ENCODE measurements around the gene PAK6.

The PAK6 gene

GRCh38 chr15:40241269-40242212 is 2.7 kb downstream of the PAK6 start:
- Histone ChIP-seq H2AFZ (ENCODE audit: low read length) (no peak overlapping the region), H3F3A (ENCODE audit: insufficient read depth, low read length) (no peaks in the 10 kb centered on the region), H3K36me3 (replicated peaks; ENCODE audit: insufficient read depth, low read length) (no peaks in the 10 kb centered on the region), H3K9me2 (replicated peaks; ENCODE audit: insufficient read depth, low read length) (no peaks in the 10 kb centered on the region), H4K20me1 (ENCODE audit: insufficient read depth, low read length) (no peaks in the 10 kb centered on the region), H3K9ac (ENCODE audit: low read length) (no peak overlapping the region), H3K27me3 (replicated peaks; ENCODE audit: insufficient read depth, low read length) (no peaks in the 10 kb centered on the region), H3K27ac (ENCODE audit: low read length) (no peak overlapping the region), H3K79me2 (ENCODE audit: low read length) (no peaks in the 10 kb centered on the region), H3K4me3 (ENCODE audit: low read length) (no peak overlapping the region), H3K4me2 (ENCODE audit: low read depth, low read length) (no peak overlapping the region), H3K9me3 (replicated peaks; ENCODE audit: insufficient read depth, low read length) (no peaks in the 10 kb centered on the region), H3K4me1 (ENCODE audit: low read length) (0 out of 2 replicates have a peak, but pooled peaks cover 6% of the 10 kb centered on the region)
- DNase-seq, result no peak
- TF ChIP-seq EZH2phosphoT487 (IDR thresholded peaks at IDR 0.05; ENCODE audit: low read length), result no peak
- no peak for TF ChIP-seq EZH2 (optimal IDR thresholded peaks at IDR 0.05; ENCODE audit: low read depth, low read length)
- no peak for TF ChIP-seq CTCF (IDR thresholded peaks at IDR 0.05; ENCODE audit: low read length)

GRCh38 chr15:40242213-40242599 is 3.3 kb downstream of the PAK6 start:
- Histone ChIP-seq H3K4me1 (ENCODE audit: low read length) (0 out of 2 replicates have a peak, but pooled peaks cover 6% of the 10 kb centered on the region), H3K27me3 (replicated peaks; ENCODE audit: insufficient read depth, low read length) (no peaks in the 10 kb centered on the region), H3F3A (ENCODE audit: insufficient read depth, low read length) (no peaks in the 10 kb centered on the region), H3K27ac (ENCODE audit: low read length) (no peak overlapping the region), H3K4me3 (ENCODE audit: low read length) (no peak overlapping the region), H4K20me1 (ENCODE audit: insufficient read depth, low read length) (no peaks in the 10 kb centered on the region), H3K79me2 (ENCODE audit: low read length) (no peaks in the 10 kb centered on the region), H3K9me3 (replicated peaks; ENCODE audit: insufficient read depth, low read length) (no peaks in the 10 kb centered on the region), H3K9me2 (replicated peaks; ENCODE audit: insufficient read depth, low read length) (no peaks in the 10 kb centered on the region), H3K36me3 (replicated peaks; ENCODE audit: insufficient read depth, low read length) (no peaks in the 10 kb centered on the region), H3K4me2 (ENCODE audit: low read depth, low read length) (no peak overlapping the region), H3K9ac (ENCODE audit: low read length) (no peak overlapping the region), H2AFZ (ENCODE audit: low read length) (no peak overlapping the region)
- DNase-seq, result no peak
- TF ChIP-seq EZH2phosphoT487 (IDR thresholded peaks at IDR 0.05; ENCODE audit: low read length) (no peak), CTCF (IDR thresholded peaks at IDR 0.05; ENCODE audit: low read length) (no peak), EZH2 (optimal IDR thresholded peaks at IDR 0.05; ENCODE audit: low read depth, low read length) (no peak)

- Histone ChIP-seq H3K27ac (ENCODE audit: low read length) (no peak overlapping the region), H2AFZ (ENCODE audit: low read length) (no peak overlapping the region), H3K9ac (ENCODE audit: low read length) (no peak overlapping the region), H3K4me1 (ENCODE audit: low read length) (0 out of 2 replicates have a peak, but pooled peaks cover 6% of the 10 kb centered on the region), H3K4me2 (ENCODE audit: low read depth, low read length) (no peak overlapping the region), H3K79me2 (ENCODE audit: low read length) (no peaks in the 10 kb centered on the region), H3F3A (ENCODE audit: insufficient read depth, low read length) (no peaks in the 10 kb centered on the region), H3K9me3 (replicated peaks; ENCODE audit: insufficient read depth, low read length) (no peaks in the 10 kb centered on the region), H3K27me3 (replicated peaks; ENCODE audit: insufficient read depth, low read length) (no peaks in the 10 kb centered on the region), H3K9me2 (replicated peaks; ENCODE audit: insufficient read depth, low read length) (no peaks in the 10 kb centered on the region), H3K36me3 (replicated peaks; ENCODE audit: insufficient read depth, low read length) (no peaks in the 10 kb centered on the region), H3K4me3 (ENCODE audit: low read length) (no peak overlapping the region), H4K20me1 (ENCODE audit: insufficient read depth, low read length) (no peaks in the 10 kb centered on the region)
- no peak for DNase-seq
- TF ChIP-seq EZH2phosphoT487 (IDR thresholded peaks at IDR 0.05; ENCODE audit: low read length), result no peak
- TF ChIP-seq CTCF (IDR thresholded peaks at IDR 0.05; ENCODE audit: low read length), result no peak
- TF ChIP-seq EZH2 (optimal IDR thresholded peaks at IDR 0.05; ENCODE audit: low read depth, low read length), result no peak
Measured at GRCh38 chr15:40242601-40243000, 3.7 kb downstream of the PAK6 start.
